T-helper 1 cell treated with Interleukin-12 subunit alpha and Interleukin-12 subunit beta and Interleukin-4 antibody, amounts not matched to agents 30 μg/mL and 1 μg/mL, for 36 hours (primary cell): Measurements from ENCODE around the gene MYL4.
"Not testable (repeated sequence)": the region's sequence is repeated elsewhere in the genome, so short reads cannot be mapped to it uniquely, and the experiment has no call there.

ENCODE experiments used
- H3K27ac Mint-ChIP-seq: one replicate; pipeline ENCODE4 v1.8.0; 2021; ENCODE audit warnings: mild to moderate bottlenecking, mixed read lengths
- H3K27me3 Mint-ChIP-seq: one replicate; pipeline ENCODE4 v1.8.0; 2021; ENCODE audit warnings: low read depth, mixed read lengths
- H3K36me3 Mint-ChIP-seq: one replicate; pipeline ENCODE4 v1.8.0; 2021; ENCODE audit warnings: low read depth, mixed read lengths
- H3K4me1 Mint-ChIP-seq: one replicate; pipeline ENCODE4 v1.8.0; 2021; ENCODE audit warnings: low read depth, mixed read lengths
- H3K4me3 Mint-ChIP-seq: one replicate; pipeline ENCODE4 v1.8.0; 2021; ENCODE audit warnings: mild to moderate bottlenecking, moderate library complexity, mixed read lengths
- H3K9me3 Mint-ChIP-seq: one replicate; pipeline ENCODE4 v1.8.0; 2021; ENCODE audit warnings: mixed read lengths

The MYL4 gene

GRCh38 chr17:47208744-47209488, at the start of gene MYL4:
Gene MYL4 (plus strand): TSS chr17:47209348. CDS start chr17:47209423, 75 bp downstream.
- H3K27me3 Mint-ChIP-seq = peaks cover 22% of the 10 kb centered on the region
- no peak within 1 kb of the TSS for H3K4me3 Mint-ChIP-seq
- H3K9me3 Mint-ChIP-seq = no peaks in the 10 kb centered on the region
- H3K36me3 Mint-ChIP-seq = no peaks in the 10 kb centered on the region
- peaks cover 29% of the 10 kb centered on the region for H3K4me1 Mint-ChIP-seq
- no peak within 1 kb of the TSS for H3K27ac Mint-ChIP-seq

GRCh38 chr17:47162013-47162622, 47.0 kb upstream of the MYL4 start:
- H3K9me3 Mint-ChIP-seq = no peaks in the 10 kb centered on the region
- peaks cover 20% of the 10 kb centered on the region for H3K36me3 Mint-ChIP-seq
- peak overlapping the region; percentile 29 for H3K27ac Mint-ChIP-seq
- peak overlapping the region; percentile 47 for H3K4me3 Mint-ChIP-seq
- no peaks in the 10 kb centered on the region for H3K27me3 Mint-ChIP-seq
- H3K4me1 Mint-ChIP-seq = peaks cover 13% of the 10 kb centered on the region

- Mint-ChIP-seq H3K27me3 (no peaks in the 10 kb centered on the region), H3K27ac (no peak overlapping the region), H3K4me1 (peaks cover 17% of the 10 kb centered on the region)
Observed at GRCh38 chr17:47164263-47164662, 44.9 kb upstream of the MYL4 start.

GRCh38 chr17:47165137-47165536, 44.0 kb upstream of the MYL4 start:
- H3K4me3 Mint-ChIP-seq = no peak overlapping the region
- no peaks in the 10 kb centered on the region for H3K9me3 Mint-ChIP-seq
- H3K27ac Mint-ChIP-seq = no peak overlapping the region
- H3K27me3 Mint-ChIP-seq = no peaks in the 10 kb centered on the region
- peaks cover 19% of the 10 kb centered on the region for H3K4me1 Mint-ChIP-seq
- H3K36me3 Mint-ChIP-seq = peaks cover 27% of the 10 kb centered on the region

More at GRCh38 chr17:47164263-47164662, 44.9 kb upstream of the MYL4 start:
- peaks cover 28% of the 10 kb centered on the region for H3K36me3 Mint-ChIP-seq
- no peaks in the 10 kb centered on the region for H3K9me3 Mint-ChIP-seq
- H3K4me3 Mint-ChIP-seq = no peak overlapping the region

- H3K27me3 Mint-ChIP-seq, H3K4me3 Mint-ChIP-seq, H3K9me3 Mint-ChIP-seq, H3K27ac Mint-ChIP-seq: not testable (repeated sequence)
- peaks cover 28% of the 10 kb centered on the region for H3K36me3 Mint-ChIP-seq
- peaks cover 21% of the 10 kb centered on the region for H3K4me1 Mint-ChIP-seq
Observed at GRCh38 chr17:47166854-47167253, 42.3 kb upstream of the MYL4 start.

- H3K4me1 Mint-ChIP-seq = peaks cover 14% of the 10 kb centered on the region
- peaks cover 27% of the 10 kb centered on the region for H3K36me3 Mint-ChIP-seq
- not testable (repeated sequence) for H3K27ac Mint-ChIP-seq, H3K27me3 Mint-ChIP-seq, H3K9me3 Mint-ChIP-seq, H3K4me3 Mint-ChIP-seq
Observed at GRCh38 chr17:47168896-47169295, 40.3 kb upstream of the MYL4 start.

- Mint-ChIP-seq H3K36me3 (peaks cover 35% of the 10 kb centered on the region), H3K4me1 (peaks cover 20% of the 10 kb centered on the region), H3K27me3 (no peaks in the 10 kb centered on the region), H3K9me3 (no peaks in the 10 kb centered on the region), H3K27ac (no peak overlapping the region), H3K4me3 (no peak overlapping the region)
Observed at GRCh38 chr17:47170710-47171109, 38.4 kb upstream of the MYL4 start.

GRCh38 chr17:47172696-47173565, 36.2 kb upstream of the MYL4 start:
- no peaks in the 10 kb centered on the region for H3K27me3 Mint-ChIP-seq
- no peak overlapping the region for H3K4me3 Mint-ChIP-seq
- peak overlapping the region; percentile 24 for H3K27ac Mint-ChIP-seq
- peaks cover 34% of the 10 kb centered on the region for H3K36me3 Mint-ChIP-seq
- peaks cover 24% of the 10 kb centered on the region for H3K4me1 Mint-ChIP-seq
- no peaks in the 10 kb centered on the region for H3K9me3 Mint-ChIP-seq

GRCh38 chr17:47174823-47175222, 34.3 kb upstream of the MYL4 start:
- peaks cover 27% of the 10 kb centered on the region for H3K4me1 Mint-ChIP-seq
- H3K9me3 Mint-ChIP-seq, H3K4me3 Mint-ChIP-seq, H3K27me3 Mint-ChIP-seq: not testable (repeated sequence)
- H3K36me3 Mint-ChIP-seq = peaks cover 33% of the 10 kb centered on the region
- peak overlapping the region; percentile 26 for H3K27ac Mint-ChIP-seq

- Mint-ChIP-seq H3K27me3 (no peaks in the 10 kb centered on the region), H3K27ac (no peak overlapping the region), H3K9me3 (no peaks in the 10 kb centered on the region), H3K36me3 (peaks cover 33% of the 10 kb centered on the region), H3K4me1 (peaks cover 27% of the 10 kb centered on the region), H3K4me3 (no peak overlapping the region)
Observed at GRCh38 chr17:47176389-47176826, 32.7 kb upstream of the MYL4 start.

GRCh38 chr17:47177261-47177660, 31.9 kb upstream of the MYL4 start:
- Mint-ChIP-seq H3K9me3 (no peaks in the 10 kb centered on the region), H3K27me3 (no peaks in the 10 kb centered on the region), H3K27ac (no peak overlapping the region), H3K4me3 (no peak overlapping the region), H3K4me1 (peaks cover 33% of the 10 kb centered on the region), H3K36me3 (peaks cover 33% of the 10 kb centered on the region)

- Mint-ChIP-seq H3K36me3 (peaks cover 32% of the 10 kb centered on the region), H3K4me3 (no peak overlapping the region)
Observed at GRCh38 chr17:47179141-47179540, 30.0 kb upstream of the MYL4 start.

GRCh38 chr17:47180337-47180736, 28.8 kb upstream of the MYL4 start:
- Mint-ChIP-seq H3K9me3 (no peaks in the 10 kb centered on the region), H3K36me3 (peaks cover 26% of the 10 kb centered on the region), H3K4me1 (peaks cover 44% of the 10 kb centered on the region), H3K27me3 (no peaks in the 10 kb centered on the region), H3K27ac (no peak overlapping the region), H3K4me3 (no peak overlapping the region)

More at GRCh38 chr17:47179141-47179540, 30.0 kb upstream of the MYL4 start:
- H3K27ac Mint-ChIP-seq = no peak overlapping the region
- peaks cover 42% of the 10 kb centered on the region for H3K4me1 Mint-ChIP-seq
- no peaks in the 10 kb centered on the region for H3K27me3 Mint-ChIP-seq
- H3K9me3 Mint-ChIP-seq = no peaks in the 10 kb centered on the region

- not testable (repeated sequence) for H3K4me3 Mint-ChIP-seq, H3K27ac Mint-ChIP-seq, H3K27me3 Mint-ChIP-seq, H3K9me3 Mint-ChIP-seq
- peaks cover 45% of the 10 kb centered on the region for H3K4me1 Mint-ChIP-seq
- peaks cover 26% of the 10 kb centered on the region for H3K36me3 Mint-ChIP-seq
Observed at GRCh38 chr17:47180988-47181387, 28.2 kb upstream of the MYL4 start.
